ENCODE measurements around the gene HTT. TPM values are rescaled to one million over a fixed set of nuclear protein-coding genes. Genes with fewer than 3 reads are reported as not detected.

HTT gene
- total and polyA plus RNA-seq, 4 donors = 8.6 to 39.8 (median 16.4) TPM

DNA sequence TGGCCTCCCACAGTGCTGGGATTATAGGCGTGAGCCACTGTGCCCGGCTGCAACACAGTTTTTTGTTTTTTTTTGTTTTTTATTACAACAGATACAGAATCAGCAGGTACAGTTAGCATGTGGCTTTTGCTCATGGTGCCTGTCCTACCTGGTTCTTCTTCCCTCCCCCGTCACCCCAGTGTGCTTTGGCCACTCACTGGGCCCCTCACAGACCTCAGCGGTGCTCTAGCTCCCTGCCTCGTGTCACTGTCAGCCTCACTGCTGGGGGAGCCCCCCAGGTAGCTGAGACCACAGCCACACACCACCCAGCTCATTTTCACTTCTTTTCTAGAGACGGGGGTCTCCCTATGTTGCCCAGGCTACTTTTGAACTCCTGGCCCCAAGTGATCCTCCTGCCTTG is 38.8 kb upstream of the HTT start:
- Histone ChIP-seq H3K4me3 (ENCODE audit: low read depth in 1 of 3, low read length in 3 of 3) (no peak overlapping the region), H3K9me3 (ENCODE audit: control insufficient read depth in 4 of 4, low read length in 3 of 4) (no peaks in the 10 kb centered on the region), H3K36me3 (ENCODE audit: control insufficient read depth in 4 of 4, insufficient read depth in 3 of 4, low read depth in 1 of 4, low read length in 3 of 4) (no peaks in the 10 kb centered on the region), H3K27me3 (ENCODE audit: control insufficient read depth in 4 of 4, insufficient read depth in 4 of 4, low read length in 3 of 4) (no peaks in the 10 kb centered on the region), H3K27ac (ENCODE audit: low read depth in 1 of 2, low read length in 2 of 2) (no peak overlapping the region), H3K4me1 (ENCODE audit: control insufficient read depth in 4 of 4, insufficient read depth in 4 of 4, low read length in 3 of 4) (peaks cover 0 to 13% (median 2%) of the 10 kb centered on the region in 4 donors), H3K9ac (ENCODE audit: low read depth in 1 of 2, low read length in 2 of 2) (no peak overlapping the region)
- TF ChIP-seq REST (IDR thresholded peaks at IDR 0.05) (no peak), JUND (IDR thresholded peaks at IDR 0.05) (no peak), ATF3 (IDR thresholded peaks at IDR 0.05) (no peak), TAF1 (conservative IDR thresholded peaks at IDR 0.05) (no peak), CTCF (IDR thresholded peaks at IDR 0.05; ENCODE audit: low read depth, low read length, missing input control) (no peak), FOXA1 (IDR thresholded peaks at IDR 0.05) (no peak), YY1 (IDR thresholded peaks at IDR 0.05) (no peak), RXRA (IDR thresholded peaks at IDR 0.05) (no peak), NR2F2 (IDR thresholded peaks at IDR 0.05) (no peak), RAD21 (IDR thresholded peaks at IDR 0.05) (no peak), SP1 (IDR thresholded peaks at IDR 0.05) (no peak), HNF4A (conservative IDR thresholded peaks at IDR 0.05) (no peak), EGR1 (IDR thresholded peaks at IDR 0.05; ENCODE audit: low read depth in 2 of 2) (no peak), GABPA (IDR thresholded peaks at IDR 0.05 in 1 of 2, conservative IDR thresholded peaks at IDR 0.05 in 1 of 2) (no peak), FOXA2 (IDR thresholded peaks at IDR 0.05) (no peak), HNF4G (IDR thresholded peaks at IDR 0.05) (no peak), ZBTB33 (IDR thresholded peaks at IDR 0.05) (no peak)
- TF ChIP-seq, protein P1, sequence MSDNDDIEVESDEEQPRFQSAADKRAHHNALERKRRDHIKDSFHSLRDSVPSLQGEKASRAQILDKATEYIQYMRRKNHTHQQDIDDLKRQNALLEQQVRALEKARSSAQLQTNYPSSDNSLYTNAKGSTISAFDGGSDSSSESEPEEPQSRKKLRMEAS (IDR thresholded peaks at IDR 0.05) = no peak
- DNase-seq (ENCODE audit: low spot score) = no peak
- 93% methylated on average over 6 of the region's 6 CpGs for WGBS
